Colon (tissue), 2 donors: Measurements from ENCODE around the gene POLH.
"Not testable (repeated sequence)": the region's sequence is repeated elsewhere in the genome, so short reads cannot be mapped to it uniquely, and the experiment has no call there.

Source experiments
- FAIRE-seq: peaks from 2 replicates; lab custom pipeline; 2012; peaks lifted over from hg19 to GRCh38; lab: Jason Lieb, UNC
- donor health status: control.
- donor health status: control.

The POLH gene

DNA sequence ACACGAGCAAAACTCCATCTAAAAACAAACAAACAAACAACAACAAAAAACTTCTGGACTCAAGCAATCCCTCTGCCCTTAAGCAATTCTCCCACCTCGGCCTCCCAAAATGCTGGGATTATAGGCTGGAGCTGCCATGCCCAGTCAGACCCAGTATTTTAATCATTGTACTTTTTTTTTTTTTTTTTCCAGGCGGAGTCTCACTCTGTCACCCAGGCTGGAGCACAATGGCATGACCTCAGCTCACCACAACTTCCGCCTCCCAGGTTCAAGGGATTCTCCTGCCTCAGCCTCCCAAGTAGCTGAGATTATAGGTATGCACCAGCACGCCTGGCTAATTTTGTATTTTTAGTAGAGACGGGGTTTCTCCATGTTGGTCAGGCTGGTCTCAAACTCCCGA is 57.0 kb downstream of the POLH start:
- not testable (repeated sequence) for FAIRE-seq

DNA sequence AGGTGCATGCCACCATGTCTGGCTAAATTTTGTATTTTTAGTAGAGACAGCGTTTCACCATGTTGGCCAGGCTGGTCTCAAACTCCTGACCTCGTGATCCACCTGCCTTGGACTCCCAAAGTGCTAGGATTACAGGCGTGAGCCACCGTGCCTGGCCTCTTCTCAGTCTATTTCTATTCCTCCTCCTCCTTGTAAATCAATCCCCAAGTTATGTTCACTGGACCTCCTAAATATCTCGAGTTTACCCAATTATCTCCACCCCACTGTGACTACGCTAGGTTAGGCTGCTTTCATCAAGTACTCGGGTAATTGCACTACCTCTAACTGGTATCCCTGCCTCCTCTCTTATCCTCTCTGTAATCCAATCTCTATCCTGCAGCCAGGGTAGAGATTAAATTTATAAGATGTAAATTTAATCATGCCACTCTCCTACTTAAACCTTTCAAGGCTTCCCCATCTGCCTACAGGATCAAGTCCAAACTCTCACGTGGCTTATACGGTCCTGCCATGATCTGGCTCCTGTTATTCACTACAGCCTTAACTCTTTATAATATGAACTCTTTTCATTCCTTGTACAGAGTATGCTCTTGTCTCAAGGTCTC is 58.8 kb downstream of the POLH start:
- FAIRE-seq, result no peak

DNA sequence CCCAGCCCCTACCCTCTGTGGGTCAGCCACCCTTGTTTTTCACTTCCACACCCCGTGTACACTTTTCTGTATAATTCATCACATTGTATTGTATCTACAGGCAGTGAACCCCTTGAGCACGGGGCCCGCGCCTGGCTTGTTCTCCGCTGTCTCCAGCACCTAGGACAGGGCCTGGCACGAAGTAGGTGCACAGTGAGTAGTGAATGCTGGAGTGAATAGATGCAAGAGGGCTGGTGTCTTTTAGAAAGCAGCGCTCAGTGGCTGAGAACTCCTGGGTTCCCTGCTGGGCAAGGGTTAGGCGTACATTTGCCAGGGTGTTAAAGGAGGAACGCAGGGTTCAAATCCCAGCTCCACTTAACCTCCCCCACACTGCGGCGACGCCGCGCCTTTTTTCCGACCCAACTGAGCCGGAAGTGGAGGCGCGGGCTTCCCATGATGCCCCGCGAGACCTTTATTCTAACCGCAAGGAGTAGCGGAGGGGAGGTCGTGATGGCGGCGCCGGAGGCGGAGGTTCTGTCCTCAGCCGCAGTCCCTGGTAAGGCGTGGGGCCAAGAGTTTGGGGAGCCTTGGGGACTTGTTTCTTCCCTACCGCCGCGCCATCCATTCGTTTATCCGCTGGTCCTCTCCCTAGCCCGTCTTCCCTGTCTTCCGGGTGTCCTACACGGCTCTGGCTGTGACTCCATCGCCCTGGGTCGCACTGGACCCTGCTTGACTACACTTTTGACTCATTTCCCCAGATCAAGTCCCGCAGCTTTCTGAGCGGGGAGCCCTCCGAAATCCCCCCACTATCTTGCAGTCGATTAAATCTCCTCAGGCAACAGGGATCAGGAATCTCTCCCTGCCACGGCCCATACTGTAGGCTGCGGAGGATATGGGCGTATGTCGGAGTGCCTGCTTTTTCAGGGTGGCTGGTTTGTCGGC is 59.7 kb downstream of the POLH start, which contains the start of gene MAD2L1BP:
Gene MAD2L1BP (plus strand): TSS at position 454 of the 921 bp plus-strand sequence. CDS start 36 bp downstream, at position 490.
- FAIRE-seq, result no peak

DNA sequence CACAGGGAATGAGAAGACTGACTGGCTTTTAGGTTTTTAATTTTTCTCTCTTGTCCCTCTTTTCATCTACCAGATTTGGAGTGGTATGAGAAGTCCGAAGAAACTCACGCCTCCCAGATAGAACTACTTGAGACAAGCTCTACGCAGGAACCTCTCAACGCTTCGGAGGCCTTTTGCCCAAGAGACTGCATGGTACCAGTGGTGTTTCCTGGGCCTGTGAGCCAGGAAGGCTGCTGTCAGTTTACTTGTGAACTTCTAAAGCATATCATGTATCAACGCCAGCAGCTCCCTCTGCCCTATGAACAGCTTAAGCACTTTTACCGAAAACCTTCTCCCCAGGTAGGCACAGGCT is 60.3 kb downstream of the POLH start:
- FAIRE-seq, result no peak

DNA sequence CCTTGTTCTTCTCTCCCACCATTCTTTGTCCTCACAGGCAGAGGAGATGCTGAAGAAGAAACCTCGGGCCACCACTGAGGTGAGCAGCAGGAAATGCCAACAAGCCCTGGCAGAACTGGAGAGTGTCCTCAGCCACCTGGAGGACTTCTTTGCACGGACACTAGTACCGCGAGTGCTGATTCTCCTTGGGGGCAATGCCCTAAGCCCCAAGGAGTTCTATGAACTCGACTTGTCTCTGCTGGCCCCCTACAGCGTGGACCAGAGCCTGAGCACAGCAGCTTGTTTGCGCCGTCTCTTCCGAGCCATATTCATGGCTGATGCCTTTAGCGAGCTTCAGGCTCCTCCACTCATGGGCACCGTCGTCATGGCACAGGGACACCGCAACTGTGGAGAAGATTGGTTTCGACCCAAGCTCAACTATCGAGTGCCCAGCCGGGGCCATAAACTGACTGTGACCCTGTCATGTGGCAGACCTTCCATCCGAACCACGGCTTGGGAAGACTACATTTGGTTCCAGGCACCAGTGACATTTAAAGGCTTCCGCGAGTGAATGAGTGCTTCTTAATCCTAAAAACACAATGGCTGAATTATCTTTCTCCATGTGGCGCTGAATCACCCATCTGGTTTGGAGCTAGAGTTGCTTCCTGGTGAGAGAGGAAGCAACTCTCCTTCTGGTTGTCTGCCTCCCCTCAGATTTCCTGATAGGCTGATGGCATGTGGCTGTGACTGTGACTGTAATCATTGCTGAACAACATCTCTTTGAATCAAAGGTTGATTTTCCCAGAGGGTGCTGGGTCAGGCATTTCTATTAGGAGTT is 64.2 kb downstream of the POLH start:
- FAIRE-seq, result no peak

DNA sequence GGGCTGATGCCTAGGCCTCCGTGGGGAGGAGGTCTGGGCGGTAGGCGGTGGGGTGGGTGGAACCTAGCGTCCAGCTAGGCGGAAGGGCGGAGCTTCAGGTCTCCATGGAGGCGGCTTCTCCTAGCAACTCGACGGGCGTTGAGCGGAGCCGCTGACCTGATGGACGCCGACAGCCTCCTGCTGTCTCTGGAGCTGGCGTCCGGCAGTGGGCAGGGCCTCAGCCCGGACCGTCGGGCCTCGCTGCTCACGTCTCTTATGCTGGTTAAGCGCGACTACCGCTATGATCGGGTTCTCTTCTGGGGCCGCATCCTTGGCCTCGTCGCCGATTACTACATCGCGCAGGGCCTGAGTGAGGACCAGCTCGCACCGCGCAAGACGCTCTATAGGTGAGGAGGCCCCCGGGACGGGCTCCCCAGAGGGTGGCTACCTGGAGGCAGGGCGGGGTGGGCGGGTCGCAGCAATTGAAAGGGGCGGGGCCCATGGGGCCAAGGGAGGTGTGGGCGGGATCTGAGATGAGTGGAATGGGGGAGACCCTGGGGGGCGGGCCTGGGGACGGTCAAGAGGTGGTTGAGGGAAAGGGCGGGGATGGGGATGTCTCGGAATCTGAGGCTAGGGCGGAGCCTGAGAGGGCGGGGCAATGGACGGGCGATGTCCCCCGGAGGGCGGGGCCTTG is 69.1 kb downstream of the POLH start, which contains the start of gene RSPH9:
Gene RSPH9 (plus strand): TSS at position 97 of the 673 bp plus-strand sequence. CDS start 63 bp downstream, at position 160.
- FAIRE-seq, result no peak

DNA sequence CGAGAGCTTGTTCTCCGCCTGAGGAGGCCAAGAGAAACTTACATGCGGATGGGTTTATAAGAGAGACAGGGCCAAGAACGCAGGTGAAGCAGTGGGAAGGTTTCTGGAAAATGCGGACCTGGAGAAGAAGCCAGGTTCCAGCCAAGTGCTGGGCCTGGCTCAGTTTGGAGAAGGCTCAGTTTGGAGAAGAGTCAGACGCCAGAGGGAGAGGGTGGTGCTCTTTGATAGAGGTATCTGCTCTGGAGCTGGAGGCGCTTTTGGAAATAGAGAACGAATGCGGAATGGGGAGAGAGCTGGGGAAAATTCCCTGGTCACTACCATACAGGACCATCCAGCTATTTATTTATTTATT is 69.6 kb downstream of the POLH start:
- FAIRE-seq, result no peak

DNA sequence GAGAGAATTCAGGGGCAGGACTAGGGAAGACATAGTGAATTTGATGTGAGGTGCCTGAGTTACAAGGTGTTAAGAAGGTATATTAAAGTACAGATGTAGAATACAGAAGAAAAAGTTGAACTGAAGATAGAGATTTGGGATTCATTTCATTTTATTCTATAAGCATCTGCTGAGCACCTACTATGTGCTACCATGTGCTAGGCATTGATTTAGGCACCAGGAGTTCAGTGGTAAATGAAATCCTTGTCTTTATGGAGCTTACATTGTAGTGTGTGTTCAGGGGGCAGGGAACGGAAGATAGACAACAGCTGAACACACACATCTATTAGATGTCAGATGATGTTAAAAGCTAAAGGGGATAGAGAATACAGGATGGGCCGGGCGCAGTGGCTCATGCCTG is 71.6 kb downstream of the POLH start:
- FAIRE-seq, result no peak

DNA sequence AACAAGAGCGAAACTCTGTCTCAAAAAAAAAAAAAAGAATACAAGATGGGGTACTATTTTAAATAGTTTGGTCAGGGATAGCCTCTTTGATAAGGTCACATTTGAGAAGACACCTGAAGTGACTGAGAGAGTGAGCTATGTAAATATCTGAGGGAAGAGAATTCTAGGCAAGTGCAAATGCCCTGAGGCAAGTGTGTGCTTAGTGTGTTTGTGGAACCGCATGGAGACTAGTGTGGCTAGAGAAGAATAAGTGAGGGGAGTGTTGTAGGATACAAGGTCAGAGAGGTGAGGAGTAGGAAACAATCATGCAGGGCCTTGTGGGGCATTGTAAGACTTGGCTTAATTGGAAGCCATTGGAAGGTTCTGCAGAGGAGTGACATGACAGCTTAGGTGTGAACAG is 72.3 kb downstream of the POLH start:
- no peak for FAIRE-seq

DNA sequence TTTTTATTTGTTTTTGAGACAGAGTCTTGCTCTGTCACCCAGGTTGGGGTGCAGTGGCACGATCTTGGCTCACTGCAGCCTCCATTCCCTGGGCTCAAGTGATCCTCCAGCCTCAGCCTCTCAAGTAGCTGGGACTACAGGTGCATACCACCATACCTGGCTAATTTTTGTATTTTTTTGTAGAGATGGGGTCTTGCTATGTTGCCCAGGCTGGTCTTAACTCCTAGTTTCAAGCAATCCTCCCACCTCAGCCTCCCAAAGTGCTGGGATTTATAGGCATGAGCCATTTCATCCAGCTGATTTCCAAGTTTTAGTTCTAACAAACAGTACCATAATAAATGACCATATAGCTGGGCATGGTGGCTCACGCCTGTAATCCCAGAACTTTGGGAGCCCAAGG is 76.8 kb downstream of the POLH start:
- FAIRE-seq, result not testable (repeated sequence)

DNA sequence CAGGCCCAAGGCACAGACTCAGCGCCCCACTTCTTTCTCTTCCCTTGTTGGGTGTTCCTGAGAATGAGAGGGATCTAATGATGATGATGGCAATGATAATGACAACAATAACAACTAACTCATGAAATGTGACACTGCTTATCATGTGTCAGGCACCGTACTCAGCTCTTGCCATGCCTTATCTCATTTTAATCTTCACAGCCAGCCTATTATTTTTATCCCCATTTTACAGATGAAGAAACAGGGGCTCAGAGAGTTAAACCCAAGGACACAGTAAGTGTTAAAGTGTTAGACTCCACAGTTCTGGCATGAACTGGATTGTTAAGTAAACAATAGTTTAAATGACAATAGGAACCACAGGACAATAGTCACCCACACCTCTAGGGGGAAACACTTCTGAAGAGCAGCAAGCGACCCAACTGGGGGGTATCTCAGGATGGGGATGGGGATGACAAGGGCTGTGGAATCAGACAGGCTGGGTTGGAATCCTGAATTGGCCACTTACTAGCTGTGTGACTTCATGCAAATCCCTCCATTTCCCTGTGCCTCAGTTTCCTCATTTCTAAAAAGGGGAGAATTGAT is 81.3 kb downstream of the POLH start:
- no peak for FAIRE-seq

DNA sequence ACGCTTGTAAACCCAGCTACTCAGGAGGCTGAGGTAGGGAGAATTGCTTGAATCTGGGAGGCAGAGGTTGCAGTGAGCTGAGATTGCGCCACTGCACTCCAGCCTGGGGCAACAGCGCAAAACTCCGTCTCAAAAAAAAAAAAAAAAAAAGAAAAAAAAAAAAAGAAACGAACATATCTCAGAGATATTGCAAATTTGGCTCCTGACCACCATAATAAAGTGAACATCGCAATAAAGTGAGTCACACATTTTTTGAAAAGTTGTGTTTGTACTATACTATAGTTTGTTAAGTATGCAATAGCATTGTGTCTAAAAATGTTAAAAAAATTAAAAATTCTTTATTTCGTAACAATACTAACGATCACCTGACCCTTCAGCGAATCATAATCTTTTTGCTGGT is 82.2 kb downstream of the POLH start:
- no peak for FAIRE-seq

DNA sequence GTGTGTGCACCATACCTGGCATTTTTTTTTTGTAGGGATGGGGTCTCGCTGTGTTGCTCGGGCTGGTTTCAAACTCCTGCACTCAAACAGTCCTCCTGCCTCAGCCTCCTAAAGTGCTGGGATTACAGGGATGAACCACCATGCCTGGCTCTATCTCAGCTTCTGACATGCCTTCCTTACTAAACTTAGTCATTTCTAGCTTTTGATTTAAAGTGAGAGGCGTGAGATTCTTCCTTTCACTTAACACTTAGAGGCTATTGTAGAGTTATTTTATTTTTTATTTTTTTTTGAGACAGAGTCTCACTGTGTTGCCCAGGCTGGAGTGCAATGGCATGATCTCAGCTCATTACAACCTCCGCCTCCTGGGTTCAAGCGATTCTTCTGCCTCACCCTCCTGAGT is 87.0 kb downstream of the POLH start:
- not testable (repeated sequence) for FAIRE-seq
